ENCODE results near the gene GALNT15.

DNA sequence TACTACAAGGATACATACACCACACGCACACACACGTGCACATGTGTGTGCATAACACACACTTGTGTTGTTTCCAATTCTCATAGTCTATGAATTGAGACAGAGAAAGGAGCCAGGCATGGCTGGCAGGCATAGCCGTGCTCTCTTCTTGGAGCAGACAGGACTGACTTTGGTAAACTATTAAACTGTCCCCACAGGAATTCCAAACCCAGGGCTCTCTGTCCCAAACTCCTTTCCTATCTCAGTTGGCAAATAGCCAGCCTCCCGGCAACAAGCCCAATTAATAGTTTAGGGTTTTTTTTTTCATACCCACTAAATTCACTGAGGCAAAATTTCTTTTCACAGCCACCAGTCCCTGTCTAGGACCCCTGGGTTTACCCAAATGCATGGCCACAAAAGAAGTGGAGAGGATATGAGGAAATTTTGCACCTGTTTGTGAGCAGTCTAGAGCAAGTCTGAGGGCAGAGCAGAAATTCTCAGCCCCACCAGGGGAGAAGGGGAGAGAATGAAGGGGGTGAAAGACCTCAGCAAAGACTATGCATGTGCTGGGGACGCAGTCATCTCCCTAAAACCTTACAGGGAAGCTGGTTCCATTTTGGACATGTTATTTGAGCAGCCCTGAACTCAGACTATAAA is 17.8 kb downstream of the GALNT15 start:
- TF ChIP-seq, protein P1, sequence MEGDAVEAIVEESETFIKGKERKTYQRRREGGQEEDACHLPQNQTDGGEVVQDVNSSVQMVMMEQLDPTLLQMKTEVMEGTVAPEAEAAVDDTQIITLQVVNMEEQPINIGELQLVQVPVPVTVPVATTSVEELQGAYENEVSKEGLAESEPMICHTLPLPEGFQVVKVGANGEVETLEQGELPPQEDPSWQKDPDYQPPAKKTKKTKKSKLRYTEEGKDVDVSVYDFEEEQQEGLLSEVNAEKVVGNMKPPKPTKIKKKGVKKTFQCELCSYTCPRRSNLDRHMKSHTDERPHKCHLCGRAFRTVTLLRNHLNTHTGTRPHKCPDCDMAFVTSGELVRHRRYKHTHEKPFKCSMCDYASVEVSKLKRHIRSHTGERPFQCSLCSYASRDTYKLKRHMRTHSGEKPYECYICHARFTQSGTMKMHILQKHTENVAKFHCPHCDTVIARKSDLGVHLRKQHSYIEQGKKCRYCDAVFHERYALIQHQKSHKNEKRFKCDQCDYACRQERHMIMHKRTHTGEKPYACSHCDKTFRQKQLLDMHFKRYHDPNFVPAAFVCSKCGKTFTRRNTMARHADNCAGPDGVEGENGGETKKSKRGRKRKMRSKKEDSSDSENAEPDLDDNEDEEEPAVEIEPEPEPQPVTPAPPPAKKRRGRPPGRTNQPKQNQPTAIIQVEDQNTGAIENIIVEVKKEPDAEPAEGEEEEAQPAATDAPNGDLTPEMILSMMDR (conservative IDR thresholded peaks at IDR 0.05; ENCODE audit: low read length) = no peak
- TF ChIP-seq EZH2phosphoT487 (IDR thresholded peaks at IDR 0.05; ENCODE audit: borderline replicate concordance) = no peak
